H1 (cell line): ENCODE results near the gene SLC7A8. TPM values are rescaled to one million over a fixed set of nuclear protein-coding genes. Genes with fewer than 3 reads are reported as not detected.

Experiments
- ATF2 ChIP-seq: IDR thresholded peaks from 2 replicates; pipeline ENCODE4 v1.6.1; 2012; ENCODE audit warnings: low read length, inconsistent platforms
- BRCA1 ChIP-seq: IDR thresholded peaks from 2 replicates; pipeline ENCODE4 v1.6.1; 2012; ENCODE audit warnings: low read depth, low read length, improper control_type of control experiment
- SUZ12 ChIP-seq: fragments of 200-600 bp; sonication (generic); IDR thresholded peaks from 2 replicates; pipeline ENCODE4 v1.6.1; 2012; ENCODE audit warnings: mild to moderate bottlenecking, inconsistent platforms, low read length, moderate library complexity, mixed read lengths
- polyA plus RNA-seq, 7 experiments: library from polyadenylated mRNA; depleted of rRNA in 3 of 7; stranded (reverse) in 5 of 7; unstranded in 2 of 7; fragments of >200 nt in 5 of 7; fragments of 200-250 nt in 2 of 7; gene quantifications; 1 replicate in 5 of 7; 2 replicates in 1 of 7; 4 replicates in 1 of 7; pipeline versions ENCODE4 v1.2.1 to v1.2.3, GENCODE V29; 2011 to 2013; ENCODE audit warnings: missing spikeins in 2 of 7, mixed read lengths in 2 of 7
- total RNA-seq: library from RNA; stranded (reverse); fragmentation: NEBNext Ultra II Directional; extraction: Animal tissue kit (Norgen Biotek cat#: 25700); gene quantifications from 2 replicates; pipeline ENCODE4 v1.2.1, GENCODE V29; 2021

The SLC7A8 gene
- total and polyA plus RNA-seq, 2 of the 8 experiments (the other 6 are each of a cell fraction or from before 2014, with no cell fraction given), result 182 to 204 TPM

DNA sequence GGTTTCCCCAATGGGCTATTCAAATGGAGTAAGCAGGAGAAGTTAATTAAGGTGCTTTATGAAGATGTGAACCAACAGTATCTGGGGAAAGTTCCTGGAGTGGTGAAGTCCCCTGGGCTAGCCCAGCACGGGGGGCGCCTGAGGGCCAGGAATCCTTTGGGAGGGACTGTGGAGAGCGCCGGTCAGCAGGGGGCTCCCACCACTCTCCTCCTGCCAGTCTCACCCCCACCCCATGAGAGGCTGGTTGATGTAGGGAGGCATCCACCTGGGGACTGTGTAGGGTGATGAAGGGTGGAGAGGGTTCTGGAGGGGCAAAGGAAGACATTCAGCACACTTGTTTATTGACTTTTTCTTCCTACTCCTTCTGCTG, 68.8 kb downstream of the SLC7A8 start (continued):
- TF ChIP-seq BRCA1 (no peak), SUZ12 (no peak), ATF2 (no peak)
